Heart left ventricle (tissue), 16 donors: ENCODE data around the gene OVCA2. TPM values are rescaled to one million over a fixed set of nuclear protein-coding genes. Genes with fewer than 3 reads are reported as not detected.
A peak's percentile ranks its signal among the peaks of the same experiment; 100 is the strongest.

Source experiments
- ATAC-seq, 4 donors: fragments of 200-7000 bp; cut with Tn5 transposase; one replicate each; pipeline ENCODE4 v1.9.1; 2020 to 2022; ENCODE audit warnings: moderate library complexity in 4 of 4, mild to moderate bottlenecking in 3 of 4, moderate number of reproducible peaks in 1 of 4
- DNase-seq, 5 donors: peaks; one replicate each; pipeline ENCODE4 v3.0.0-alpha.2; 2020
- H3K27ac ChIP-seq, 12 donors: fragments of 200-600 bp; sonication (generic) in 4 of 12; one replicate each; pipeline versions ENCODE4 v1.5.0 to v1.8.0; 2016 to 2022; ENCODE audit warnings: mild to moderate bottlenecking in 2 of 12
- H3K27me3 ChIP-seq, 9 donors: fragments of 200-600 bp; sonication (generic) in 2 of 9; one replicate each; pipeline versions ENCODE4 v1.5.1 to v1.8.0; 2016 to 2022; ENCODE audit warnings: mild to moderate bottlenecking in 3 of 9
- H3K36me3 ChIP-seq, 9 donors: fragments of 200-600 bp; sonication (generic) in 2 of 9; one replicate each; pipeline versions ENCODE4 v1.5.0 to v1.8.0; 2018 to 2022; ENCODE audit warnings: mild to moderate bottlenecking in 2 of 9
- H3K4me1 ChIP-seq, 12 donors: fragments of 200-600 bp; sonication (generic) in 4 of 12; one replicate each; pipeline versions ENCODE4 v1.5.0 to v1.8.0; 2016 to 2022; ENCODE audit warnings: mild to moderate bottlenecking in 3 of 12
- H3K4me3 ChIP-seq, 12 donors: fragments of 200-600 bp; sonication (generic) in 4 of 12; one replicate each; pipeline versions ENCODE4 v1.5.0 to v1.8.0; 2017 to 2022; ENCODE audit warnings: mild to moderate bottlenecking in 9 of 12, moderate library complexity in 4 of 12
- H3K9me3 ChIP-seq, 12 donors: fragments of 200-600 bp; sonication (generic) in 4 of 12; one replicate each; pipeline versions ENCODE4 v1.5.0 to v1.8.0; 2016 to 2022; ENCODE audit warnings: mild to moderate bottlenecking in 1 of 12
- CTCF ChIP-seq, 12 donors: fragments of 200-600 bp; sonication (generic) in 4 of 12; IDR thresholded peaks; one replicate each; pipeline versions ENCODE4 v1.5.0 to v1.8.0; 2018 to 2022; ENCODE audit warnings: antibody characterized with exemption in 12 of 12, mild to moderate bottlenecking in 5 of 12
- POLR2A ChIP-seq, 2 donors: fragments of 450-650 bp; IDR thresholded peaks; one replicate each; pipeline ENCODE4 v1.6.1; 2017; ENCODE audit warnings: antibody characterized with exemption in 2 of 2, mild to moderate bottlenecking in 2 of 2, moderate library complexity in 2 of 2
- WGBS, 4 donors: extraction: QIAGEN DNeasy Blood & Tissue Kit in 2 of 4; methylation state at CpG; one replicate each; pipeline versions ENCODE4 v1.1.5 to v1.1.7; 2013 to 2018; 5-methylcytosine and 5-hydroxymethylcytosine counted together
- intact Hi-C, 10 donors: fragments of 100-400 bp; cut with DNase I; formaldehyde crosslinking; loops; one replicate each; pipeline versions ENCODE4 v1.11.1 to v1.14.2; 2022
- polyA plus RNA-seq, 2 donors: library from polyadenylated mRNA; stranded (reverse); fragments of 200-250 nt; gene quantifications; one replicate each; pipeline ENCODE4 v1.2.3, GENCODE V29; 2013
- total RNA-seq, 9 donors: library from RNA; depleted of rRNA in 2 of 9; stranded (reverse); fragments of >200 nt in 2 of 9; fragmentation: NEBNext Ultra II Directional in 3 of 9; extraction: Animal tissue kit (Norgen Biotek cat#: 25700) in 3 of 9; gene quantifications; one replicate each; pipeline versions ENCODE4 v1.1.0 to v1.2.4, GENCODE V29; 2016 to 2023
- donor health status: ischemic (EF 13 %, LVEDD 7.1; RV severe dilation, severe dysfunction).
- donor health status: healthy with polysubstance abuse.
- donor health status: DM: no; HTN: yes; CAD: no.
- donor health status: DM: no; HTN: no; CAD: no.
- donor health status: ischemic (EF 25% LVEDD 6.9; RV normal size, moderate dysfunction).
- donor health status: ischemic (EF 25% LVEDD 5.7; RV mildly dilated, moderate dysfunction).
- donor health status: healthy.
- donor health status: DM: yes; HTN: yes; CAD: no.
- donor health status: ischemic (EF 35%, LVEDD 5.7; RV mildly dilated, moderate dysfunction).
- donor health status: nonischemic (EF 11% LVEDD 7.7; RV severe dilation, severe dysfunction).
- donor health status: DM: yes; HTN: yes; CAD: no.
- donor health status: PGD.
- donor health status: ischemic (EF 29% LVEDD 5.4; RV normal size, mild dysfunction).
- donor health status: nonischemic (EF 23%, LVEDD 6.1; RV moderate dilation, normal function).

The OVCA2 gene
- total and polyA plus RNA-seq, 11 donors, result 16.0 to 52.4 (median 22.0) TPM

- peak in 3 of 4 donors; percentile 52 to 61 (median 61) for ATAC-seq
- peaks cover 0 to 3% (median 0%) of the 10 kb centered on the region in 9 donors for H3K36me3 ChIP-seq
- DNase-seq, result peak; percentile 86 to 93 (median 90)
- peak overlapping the region; percentile 45 to 98 (median 80) for H3K4me3 ChIP-seq
- WGBS, 4 donors, result 2 to 16% (median 6%) methylated on average over 11 to 104 of the region's 104 CpGs
- no peak for TF ChIP-seq CTCF (IDR thresholded peaks at IDR 0.05)
- TF ChIP-seq POLR2A (IDR thresholded peaks at IDR 0.05), result no peak
- peaks cover 0 to 41% (median 0%) of the 10 kb centered on the region in 9 donors for H3K27me3 ChIP-seq
- no peaks in the 10 kb centered on the region for H3K9me3 ChIP-seq
- H3K27ac ChIP-seq, result peak overlapping the region in 8 of 12 donors; percentile 15 to 80 (median 56)
- H3K4me1 ChIP-seq, result peaks cover 4 to 53% (median 39%) of the 10 kb centered on the region in 12 donors
- intact Hi-C loops, result loop anchor here in 8 of 10 donors (5.0 to 10.0 kb wide), 6 partner anchors 125 to 365 kb away; partner anchors contain the start of genes PRPF8 (in 1 of the 8) and TLCD2 (in 1 of the 8)
Measured at GRCh38 chr17:2049333-2050299, 7.8 kb downstream of the OVCA2 start.

DNA sequence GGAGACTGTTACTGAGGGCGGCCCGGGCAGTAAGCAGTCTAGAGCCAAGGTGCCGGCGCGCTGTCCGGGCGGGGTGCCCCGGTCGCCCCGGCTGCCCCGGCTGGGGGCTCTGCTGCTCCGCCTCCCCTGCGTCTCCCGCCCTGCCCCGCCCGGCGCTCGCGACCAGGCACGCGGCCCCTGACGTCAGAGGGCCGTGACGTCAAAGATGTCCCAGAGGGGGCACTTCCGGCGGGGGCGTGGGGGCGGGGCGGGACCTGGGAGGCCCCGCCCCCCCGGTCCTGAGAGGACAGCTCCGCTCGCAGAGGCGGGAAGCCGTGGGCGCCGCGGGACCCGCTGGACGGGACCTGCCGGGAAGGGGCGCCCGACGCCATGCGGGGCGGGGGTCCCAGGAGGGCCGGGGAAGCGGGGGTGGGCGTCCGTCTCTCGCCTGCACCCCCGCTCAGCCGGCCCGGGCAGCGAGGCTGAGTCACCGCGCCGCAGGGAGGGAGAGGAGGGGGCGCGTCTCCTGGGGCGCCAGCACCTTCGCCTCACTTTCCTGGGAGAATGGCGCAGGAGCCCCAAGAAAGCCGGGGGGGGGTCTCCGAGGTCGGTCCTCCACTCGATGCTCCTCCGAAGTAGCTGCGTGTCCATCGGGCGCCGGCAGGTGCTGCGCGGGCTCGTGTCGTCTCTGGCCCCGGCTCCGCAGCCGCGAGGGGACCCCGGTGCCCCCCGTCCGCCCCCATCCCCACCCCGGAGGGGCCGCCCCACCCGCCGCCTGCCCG, 8.7 kb downstream of the OVCA2 start:
- Histone ChIP-seq H3K4me1 (peaks cover 4 to 53% (median 43%) of the 10 kb centered on the region in 12 donors), H3K27me3 (peaks cover 0 to 45% (median 0%) of the 10 kb centered on the region in 9 donors), H3K27ac (peak overlapping the region in 6 of 12 donors; percentile 38 to 59 (median 46)), H3K9me3 (no peaks in the 10 kb centered on the region), H3K4me3 (peak overlapping the region; percentile 34 to 91 (median 72)), H3K36me3 (no peaks in the 10 kb centered on the region)
- TF ChIP-seq CTCF (IDR thresholded peaks at IDR 0.05) (no peak), POLR2A (IDR thresholded peaks at IDR 0.05) (no peak)
- DNase-seq (peak in 4 of 5 donors; percentile 74 to 83 (median 75)), ATAC-seq (peak in 3 of 4 donors; percentile 38 to 56 (median 44))
- 0 to 2% (median 1%) methylated on average over 13 to 88 of the region's 88 CpGs for WGBS, 4 donors
- intact Hi-C loops, result loop anchor here in 7 of 10 donors (5.0 to 10.0 kb wide), 4 partner anchors 124 to 302 kb away; no protein-coding TSS in a partner anchor

GRCh38 chr17:2051061-2051932, 9.5 kb downstream of the OVCA2 start:
- peak in 3 of 5 donors; percentile 50 to 64 (median 59) for DNase-seq
- Histone ChIP-seq H3K27me3 (peaks cover 0 to 46% (median 0%) of the 10 kb centered on the region in 9 donors), H3K4me3 (peak overlapping the region; percentile 34 to 91 (median 72)), H3K27ac (peak overlapping the region in 8 of 12 donors; percentile 1 to 62 (median 44)), H3K36me3 (no peaks in the 10 kb centered on the region), H3K9me3 (no peaks in the 10 kb centered on the region), H3K4me1 (peaks cover 4 to 58% (median 43%) of the 10 kb centered on the region in 12 donors)
- intact Hi-C loops, result loop anchor here in 7 of 10 donors (5.0 to 10.0 kb wide), 4 partner anchors 124 to 301 kb away; no protein-coding TSS in a partner anchor
- ATAC-seq, result peak in 1 of 4 donors; percentile 6
- 7 to 17% (median 11%) methylated on average over 38 to 81 of the region's 81 CpGs for WGBS, 4 donors
- TF ChIP-seq CTCF (IDR thresholded peaks at IDR 0.05) (no peak), POLR2A (IDR thresholded peaks at IDR 0.05) (no peak)
